HG03520 (cell line): ENCODE results near the gene NMRAL1.

Experiments used
- ATAC-seq: cut with Tn5 transposase; IDR thresholded peaks from one replicate; pipeline ENCODE4 v1.9.1; 2021; ENCODE audit warnings: mild to moderate bottlenecking, moderate library complexity; ENCODE audit not compliant: unreplicated experiment

The NMRAL1 gene

GRCh38 chr16:4426722-4427372 is 47.6 kb downstream of the NMRAL1 start:
- ATAC-seq = no peak

DNA sequence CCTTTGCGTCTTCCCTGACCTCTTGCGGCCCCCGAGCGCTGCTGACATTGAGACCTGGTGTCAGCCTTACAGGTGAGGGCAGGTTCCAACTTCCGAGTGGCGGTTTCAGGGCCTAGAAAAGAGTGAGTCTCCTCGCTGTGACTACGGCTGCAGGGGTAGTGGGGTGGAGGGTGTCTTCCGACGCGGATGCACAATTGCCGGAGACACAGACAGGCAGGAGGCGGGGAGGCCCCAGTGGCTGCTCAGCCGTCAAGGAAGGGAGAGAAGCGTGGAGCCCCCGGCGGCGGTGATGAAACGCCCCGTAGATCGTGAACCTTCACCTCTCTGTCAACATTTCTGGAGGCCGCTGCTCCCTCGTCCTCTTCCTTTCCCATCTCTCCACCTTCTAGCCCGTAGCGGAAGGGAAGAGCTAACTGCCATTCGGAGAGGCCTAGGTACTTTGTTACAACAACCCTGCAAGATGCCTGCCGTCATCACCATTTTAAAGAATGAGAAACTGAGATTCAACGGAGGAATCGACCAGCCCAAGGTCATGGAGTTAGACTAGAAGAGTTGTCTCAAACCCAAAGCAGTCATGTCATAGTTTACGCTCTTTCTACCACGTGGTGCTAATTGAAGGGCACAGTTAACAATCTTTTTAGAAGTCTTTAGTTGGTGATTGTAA is 48.3 kb downstream of the NMRAL1 start:
- peak; percentile 20 for ATAC-seq

DNA sequence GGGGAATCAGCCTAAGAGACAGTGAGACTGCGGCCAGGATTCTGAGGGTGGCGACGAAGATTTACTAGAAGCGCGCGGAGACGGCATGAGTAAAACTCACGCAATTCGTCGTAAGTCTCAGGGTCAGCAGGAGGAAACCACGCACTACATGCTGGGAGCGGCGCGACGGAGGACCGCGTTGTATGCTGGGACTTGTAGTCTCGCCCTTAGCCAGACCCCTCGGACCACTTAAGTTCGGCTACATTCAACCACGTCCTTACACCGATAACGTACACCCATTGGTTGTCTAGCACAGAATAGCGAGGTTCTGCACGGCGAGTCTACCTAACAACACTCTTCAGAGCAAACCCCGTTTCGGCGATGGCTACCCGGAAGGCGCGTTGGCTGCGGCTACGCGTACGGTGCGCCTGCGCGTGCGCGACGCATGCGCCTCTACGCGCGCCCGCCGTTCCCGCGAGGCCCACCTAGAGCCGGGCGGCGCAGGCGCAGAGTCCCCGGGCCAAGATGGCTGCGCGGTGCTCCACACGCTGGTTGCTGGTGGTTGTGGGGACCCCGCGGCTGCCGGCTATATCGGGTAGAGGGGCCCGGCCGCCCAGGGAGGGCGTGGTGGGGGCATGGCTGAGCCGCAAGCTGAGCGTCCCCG is 48.9 kb downstream of the NMRAL1 start, which contains the start of gene DNAJA3:
DNAJA3 (plus strand) TSS at position 491 of the 643 bp plus-strand sequence; CDS start at position 505, 14 bp downstream.
- ATAC-seq = peak; percentile 85

GRCh38 chr16:4420505-4421105 is 53.8 kb downstream of the NMRAL1 start:
- no peak for ATAC-seq

GRCh38 chr16:4419402-4419959 is 54.9 kb downstream of the NMRAL1 start:
- no peak for ATAC-seq

DNA sequence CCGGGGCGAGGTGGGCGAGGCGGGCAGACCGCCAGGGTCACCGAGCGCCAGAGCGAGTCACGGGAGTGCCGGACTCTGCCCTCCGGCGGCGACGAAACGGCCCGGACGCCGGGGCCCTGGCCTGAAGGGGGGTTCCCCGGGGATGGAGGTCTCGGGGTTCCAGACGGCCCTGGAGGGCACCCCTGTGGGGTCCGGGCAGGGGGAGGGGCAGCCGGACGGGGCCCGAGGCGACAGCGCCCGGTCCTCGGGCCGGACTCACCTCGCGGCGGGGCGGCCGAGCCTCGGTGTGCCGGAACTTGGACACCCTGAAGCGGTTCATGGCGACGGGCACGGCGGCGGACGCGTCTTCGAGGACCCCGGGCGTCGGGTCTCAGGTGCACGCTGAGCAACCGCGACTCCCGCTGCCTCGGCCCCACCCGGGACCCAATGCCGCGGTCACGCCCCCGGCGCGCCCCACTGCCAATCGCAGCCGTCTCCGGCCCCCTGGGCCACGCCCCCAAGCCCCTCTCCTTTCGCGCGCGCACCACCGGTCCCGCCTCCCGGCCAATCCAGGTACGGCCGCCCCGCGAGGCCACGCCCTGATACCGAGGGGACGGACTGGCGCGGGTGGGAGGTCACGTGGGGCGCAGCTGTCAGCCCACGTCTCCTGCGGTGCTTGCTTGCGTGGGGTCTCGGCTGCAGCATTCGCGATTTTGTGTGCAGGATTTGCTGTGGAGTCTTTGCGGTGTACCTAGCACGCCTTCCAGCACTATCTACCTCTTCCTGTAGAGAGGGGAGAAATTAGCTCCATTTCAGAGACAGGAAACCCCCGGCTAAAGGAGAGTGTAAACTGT is 58.0 kb downstream of the NMRAL1 start, which contains the start of gene CORO7:
CORO7 (minus strand) TSS at position 397 of the 833 bp plus-strand sequence; CDS start at position 319, 78 bp downstream.
- ATAC-seq = peak; percentile 52

- no peak for ATAC-seq
Measured at GRCh38 chr16:4415538-4416199, 58.8 kb downstream of the NMRAL1 start.

DNA sequence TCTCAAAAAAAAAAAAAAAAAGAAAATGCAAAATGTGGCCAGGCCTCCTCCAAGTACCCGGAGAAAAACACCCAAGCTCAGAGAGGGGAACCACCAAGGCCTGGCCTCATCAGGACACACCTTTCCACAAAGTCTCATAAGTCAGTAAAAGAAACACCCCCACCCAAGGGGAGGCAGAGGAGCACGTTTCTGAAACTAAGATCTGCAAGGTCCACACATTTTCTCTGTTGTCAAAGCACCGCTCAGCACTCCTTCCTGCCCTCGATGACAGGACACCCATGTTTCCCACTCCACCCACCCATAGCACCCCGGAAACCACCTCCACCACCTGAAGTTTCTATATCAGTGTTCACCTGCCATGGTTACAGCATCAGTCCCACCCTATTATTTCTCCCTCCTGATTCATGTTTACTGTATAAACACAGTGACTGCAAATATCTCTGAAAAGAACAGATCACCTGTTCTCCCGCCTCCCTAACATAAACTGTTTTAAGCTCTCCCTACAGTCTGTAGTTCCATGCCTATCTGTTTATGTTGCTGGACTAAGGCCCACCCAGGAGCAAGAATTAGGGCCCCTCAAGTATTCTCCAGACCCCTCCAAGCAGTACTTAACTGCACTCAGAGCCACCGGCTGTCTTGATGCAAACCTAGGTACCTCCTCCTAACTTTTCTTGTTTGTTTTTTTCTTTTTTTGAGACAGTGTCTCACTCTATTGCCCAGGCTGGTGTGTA is 60.1 kb downstream of the NMRAL1 start:
- peak; percentile 65 for ATAC-seq

DNA sequence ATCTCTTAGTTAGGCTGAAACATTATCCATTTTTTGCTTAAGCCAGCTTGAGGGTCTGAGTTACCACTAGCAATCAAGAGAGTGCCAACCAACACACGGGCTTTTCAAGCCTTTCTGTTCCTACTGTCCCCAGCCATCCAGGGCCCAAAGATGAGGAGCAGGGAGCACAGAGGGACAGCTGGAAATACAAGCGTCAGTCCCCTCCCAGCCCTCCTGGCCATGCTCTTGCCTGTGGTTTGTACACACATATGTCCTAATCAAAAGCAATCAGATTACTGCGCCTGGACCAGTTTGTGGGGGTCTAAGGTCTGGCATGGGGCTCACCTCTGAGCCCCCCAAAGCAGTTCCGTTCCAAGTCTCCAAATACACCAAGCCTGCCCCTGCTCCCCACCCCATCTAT is 61.6 kb downstream of the NMRAL1 start:
- no peak for ATAC-seq

DNA sequence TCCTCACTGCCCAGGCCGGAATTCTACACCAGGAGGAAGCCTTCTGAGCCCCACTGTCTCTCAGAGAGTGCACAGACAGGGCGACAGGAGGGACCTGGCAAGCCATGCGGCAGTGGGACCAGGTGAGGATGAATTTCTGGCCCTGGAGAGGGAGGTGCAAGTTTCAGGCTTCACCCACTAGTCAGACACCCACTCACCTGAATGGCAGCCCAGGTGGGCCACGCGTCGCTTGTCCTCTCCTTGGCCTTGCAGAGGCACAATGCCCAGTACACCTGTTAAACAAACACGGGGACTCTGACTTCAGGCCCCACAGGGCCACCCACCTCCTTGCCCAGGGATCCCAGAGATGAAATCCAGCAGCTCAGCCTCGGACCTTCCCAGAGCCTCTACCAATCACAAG is 62.3 kb downstream of the NMRAL1 start:
- no peak for ATAC-seq
